Smooth muscle cell (in vitro differentiated cells): ENCODE measurements around the gene CALR. TPM values are rescaled to one million over a fixed set of nuclear protein-coding genes. Genes with fewer than 3 reads are reported as not detected.
A peak's percentile ranks its signal among the peaks of the same experiment; 100 is the strongest.

Source experiments
- DNase-seq: peaks from one replicate; lab custom pipeline; 2025; ENCODE audit not compliant: unreplicated experiment; lab: John Stamatoyannopoulos, UW
- H2AFZ ChIP-seq: fragments of 200-600 bp; sonication (generic); 2 replicates; pipeline ENCODE4 v1.6.0; 2016; ENCODE audit warnings: antibody characterized with exemption, low read depth, mild to moderate bottlenecking
- H3F3A ChIP-seq: fragments of 200-600 bp; sonication (generic); 2 replicates; pipeline ENCODE4 v1.6.0; 2017; ENCODE audit warnings: antibody characterized with exemption, low read depth
- H3K27ac ChIP-seq: fragments of 200-600 bp; sonication (generic); 2 replicates; pipeline ENCODE4 v1.5.1; 2016; ENCODE audit warnings: low read depth, mild to moderate bottlenecking
- H3K27me3 ChIP-seq: fragments of 200-600 bp; sonication (generic); 2 replicates; pipeline ENCODE4 v1.6.1; 2016; ENCODE audit warnings: low read depth, mild to moderate bottlenecking
- H3K36me3 ChIP-seq: fragments of 200-600 bp; sonication (generic); 2 replicates; pipeline ENCODE4 v1.5.1; 2016; ENCODE audit warnings: low read depth
- H3K4me1 ChIP-seq: fragments of 200-600 bp; sonication (generic); 2 replicates; pipeline ENCODE4 v1.5.1; 2016; ENCODE audit warnings: low read depth
- H3K4me2 ChIP-seq: fragments of 200-600 bp; sonication (generic); 2 replicates; pipeline ENCODE4 v1.6.0; 2016; ENCODE audit warnings: mild to moderate bottlenecking
- H3K4me3 ChIP-seq: fragments of 200-600 bp; sonication (generic); 2 replicates; pipeline ENCODE4 v1.5.1; 2016; ENCODE audit warnings: mild to moderate bottlenecking
- H3K79me2 ChIP-seq: fragments of 200-600 bp; sonication (generic); 2 replicates; pipeline ENCODE4 v1.6.0; 2016; ENCODE audit warnings: low read depth, mild to moderate bottlenecking
- H3K9ac ChIP-seq: fragments of 200-600 bp; sonication (generic); 2 replicates; pipeline ENCODE4 v1.6.0; 2016; ENCODE audit warnings: low read depth
- H3K9me3 ChIP-seq: fragments of 200-600 bp; sonication (generic); replicated peaks from 2 replicates; pipeline ENCODE4 v1.5.1; 2016; ENCODE audit warnings: low read depth
- H4K20me1 ChIP-seq: fragments of 200-600 bp; sonication (generic); 2 replicates; pipeline ENCODE4 v1.6.0; 2016; ENCODE audit warnings: low read depth
- WGBS: methylation state at CpG from one replicate; pipeline ENCODE4 v1.1.7; 2016; ENCODE audit warnings: low lambda C conversion rate; 5-methylcytosine and 5-hydroxymethylcytosine counted together
- polyA plus RNA-seq: library from polyadenylated mRNA; unstranded; fragments of >200 nt; fragmentation: Nextera tagmentation; extraction: Ambion mirVana; gene quantifications from 2 replicates; pipeline ENCODE4 v1.2.1, GENCODE V29; 2016
- total RNA-seq: library from RNA; depleted of rRNA; stranded (reverse); fragments of >200 nt; gene quantifications from 2 replicates; pipeline ENCODE4 v1.2.3, GENCODE V29; 2014
- TF ChIP-seq, protein P1 (sequence below): fragments of 200-600 bp; sonication (generic); IDR thresholded peaks from 2 replicates; pipeline ENCODE4 v1.5.1; 2017; ENCODE audit warnings: borderline replicate concordance, mild to moderate bottlenecking, antibody characterized with exemption; ENCODE audit not compliant: insufficient read depth, poor library complexity, severe bottlenecking

Gene CALR
- total and polyA plus RNA-seq, 2 experiments from 2014 or later, result 800 to 833 TPM

DNA sequence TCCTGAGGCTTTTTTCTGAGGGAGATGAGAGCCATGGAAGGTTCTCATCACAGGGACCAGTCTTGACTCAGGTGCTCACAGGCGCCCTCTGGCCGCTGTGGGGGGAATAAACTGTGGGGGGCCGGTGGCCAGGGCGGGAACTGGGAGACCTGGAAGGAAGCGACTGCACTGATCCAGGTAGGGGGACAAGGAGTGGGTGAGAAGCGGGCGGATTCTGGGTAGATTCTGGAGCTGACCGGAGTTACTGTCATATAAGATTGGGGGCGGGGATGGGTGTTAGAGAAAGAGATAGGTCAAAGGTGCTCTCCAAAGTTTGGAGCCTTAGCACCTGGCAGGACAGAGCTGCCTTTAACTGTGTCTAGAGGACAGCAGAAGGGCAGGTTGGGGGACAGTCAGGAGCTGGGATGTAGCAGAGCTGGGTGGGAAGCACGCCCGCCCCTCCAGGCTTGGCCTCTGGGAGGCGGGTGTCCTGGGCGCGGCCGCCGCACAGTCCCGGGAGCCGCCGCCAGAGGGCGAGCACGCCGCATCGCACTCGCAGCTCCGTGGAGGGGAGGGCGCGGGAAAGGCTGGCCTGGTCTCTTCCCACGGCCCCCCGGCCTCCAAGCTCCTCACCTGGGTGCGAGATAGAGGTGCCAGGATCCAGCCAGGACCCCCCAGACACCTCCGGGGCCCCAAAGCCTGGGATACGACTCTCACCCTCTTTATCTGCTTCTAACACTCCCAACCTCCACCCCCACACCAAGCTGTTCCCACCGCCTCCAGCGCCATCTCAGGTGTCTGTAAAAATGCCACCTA, 26.8 kb downstream of the CALR start:
- Histone ChIP-seq H3K4me1 (peaks cover 4% of the 10 kb centered on the region), H3F3A (no peaks in the 10 kb centered on the region), H3K9ac (no peak overlapping the region), H3K36me3 (no peaks in the 10 kb centered on the region), H3K79me2 (no peaks in the 10 kb centered on the region), H2AFZ (peak overlapping the region; percentile 91), H3K27me3 (no peaks in the 10 kb centered on the region), H4K20me1 (no peaks in the 10 kb centered on the region), H3K4me3 (peak overlapping the region; percentile 53), H3K27ac (no peak overlapping the region), H3K4me2 (peak overlapping the region; percentile 90), H3K9me3 (no peaks in the 10 kb centered on the region)
- 3% methylated on average over 27 of the region's 34 CpGs for WGBS
- TF ChIP-seq, protein P1, sequence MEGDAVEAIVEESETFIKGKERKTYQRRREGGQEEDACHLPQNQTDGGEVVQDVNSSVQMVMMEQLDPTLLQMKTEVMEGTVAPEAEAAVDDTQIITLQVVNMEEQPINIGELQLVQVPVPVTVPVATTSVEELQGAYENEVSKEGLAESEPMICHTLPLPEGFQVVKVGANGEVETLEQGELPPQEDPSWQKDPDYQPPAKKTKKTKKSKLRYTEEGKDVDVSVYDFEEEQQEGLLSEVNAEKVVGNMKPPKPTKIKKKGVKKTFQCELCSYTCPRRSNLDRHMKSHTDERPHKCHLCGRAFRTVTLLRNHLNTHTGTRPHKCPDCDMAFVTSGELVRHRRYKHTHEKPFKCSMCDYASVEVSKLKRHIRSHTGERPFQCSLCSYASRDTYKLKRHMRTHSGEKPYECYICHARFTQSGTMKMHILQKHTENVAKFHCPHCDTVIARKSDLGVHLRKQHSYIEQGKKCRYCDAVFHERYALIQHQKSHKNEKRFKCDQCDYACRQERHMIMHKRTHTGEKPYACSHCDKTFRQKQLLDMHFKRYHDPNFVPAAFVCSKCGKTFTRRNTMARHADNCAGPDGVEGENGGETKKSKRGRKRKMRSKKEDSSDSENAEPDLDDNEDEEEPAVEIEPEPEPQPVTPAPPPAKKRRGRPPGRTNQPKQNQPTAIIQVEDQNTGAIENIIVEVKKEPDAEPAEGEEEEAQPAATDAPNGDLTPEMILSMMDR, result peak; percentile 68
- DNase-seq, result peak; percentile 49

DNA sequence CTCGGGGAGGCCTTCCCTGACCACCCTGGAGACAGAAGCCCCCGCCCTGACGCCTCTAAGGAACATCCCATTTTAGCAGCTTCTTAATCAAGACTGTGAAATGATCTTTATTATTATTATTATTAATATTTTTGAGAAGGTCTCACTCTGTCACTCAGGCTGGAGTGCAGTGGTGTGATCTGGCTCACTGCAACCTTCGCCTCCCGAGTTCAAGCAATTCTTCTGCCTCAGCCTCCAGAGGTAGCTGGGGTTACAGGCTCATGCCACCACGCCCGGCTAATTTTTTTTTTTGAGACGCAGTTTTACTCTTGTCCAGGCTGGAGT, 27.4 kb downstream of the CALR start:
- peak overlapping the region; percentile 90 for H3K4me2 ChIP-seq
- H3K36me3 ChIP-seq, result no peaks in the 10 kb centered on the region
- DNase-seq, result no peak
- H4K20me1 ChIP-seq, result no peaks in the 10 kb centered on the region
- H3K4me1 ChIP-seq, result peaks cover 4% of the 10 kb centered on the region
- H3K9me3 ChIP-seq, result no peaks in the 10 kb centered on the region
- no peaks in the 10 kb centered on the region for H3F3A ChIP-seq
- peak overlapping the region; percentile 53 for H3K4me3 ChIP-seq
- H3K27ac ChIP-seq, result no peak overlapping the region
- no peaks in the 10 kb centered on the region for H3K79me2 ChIP-seq
- TF ChIP-seq, protein P1, result no peak
- 57% methylated on average over 8 of the region's 8 CpGs for WGBS
- no peaks in the 10 kb centered on the region for H3K27me3 ChIP-seq
- H2AFZ ChIP-seq, result peak overlapping the region; percentile 91
- H3K9ac ChIP-seq, result no peak overlapping the region

DNA sequence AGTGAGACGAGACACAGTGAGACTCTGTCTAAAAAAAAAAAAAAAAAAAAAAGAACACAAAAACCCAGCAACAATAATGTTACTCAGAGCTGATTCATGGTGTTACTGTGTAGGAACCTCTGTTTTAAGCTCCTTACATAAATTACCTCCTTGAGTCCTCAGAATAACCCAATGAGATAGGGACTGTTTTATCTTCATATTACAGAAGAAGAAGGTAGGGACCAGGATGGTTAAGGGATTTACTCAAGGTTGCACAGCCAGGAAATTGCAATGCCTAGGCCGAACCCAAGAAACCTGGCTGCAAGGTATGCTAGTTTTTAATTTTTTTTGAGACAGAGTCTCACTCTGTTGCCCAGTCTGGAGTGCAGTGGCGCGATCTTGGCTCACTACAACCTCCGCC, 29.5 kb downstream of the CALR start:
- no peak overlapping the region for H3K4me3 ChIP-seq
- no peak overlapping the region for H2AFZ ChIP-seq
- no peak overlapping the region for H3K27ac ChIP-seq
- peaks cover 4% of the 10 kb centered on the region for H3K4me1 ChIP-seq
- H3K9me3 ChIP-seq, result no peaks in the 10 kb centered on the region
- no peaks in the 10 kb centered on the region for H3K27me3 ChIP-seq
- H3K9ac ChIP-seq, result no peak overlapping the region
- DNase-seq, result no peak
- TF ChIP-seq, protein P1, result no peak
- no peak overlapping the region for H3K4me2 ChIP-seq
- no peaks in the 10 kb centered on the region for H3F3A ChIP-seq
- H3K79me2 ChIP-seq, result no peaks in the 10 kb centered on the region
- H4K20me1 ChIP-seq, result no peaks in the 10 kb centered on the region
- WGBS, result 90% methylated on average over 5 of the region's 5 CpGs
- no peaks in the 10 kb centered on the region for H3K36me3 ChIP-seq
